HepG2 (cell line): ENCODE data around the gene MPV17L2. TPM values are rescaled to one million over a fixed set of nuclear protein-coding genes. Genes with fewer than 3 reads are reported as not detected.
A peak's percentile ranks its signal among the peaks of the same experiment; 100 is the strongest.

Experiments
- CREM ChIP-seq, 2 experiments: sonication (generic) in 1 of 2; formaldehyde crosslinking in 1 of 2; IDR thresholded peaks; 2 replicates each; pipeline versions ENCODE4 v1.4.0 to v1.6.1; 2016 to 2020; ENCODE audit warnings: antibody characterized with exemption in 1 of 2, mild to moderate bottlenecking in 1 of 2, missing genetic modification reagents in 1 of 2
- ESRRA ChIP-seq: sonication (generic); formaldehyde crosslinking; IDR thresholded peaks from 2 replicates; pipeline ENCODE4 v1.5.1; 2020; ENCODE audit warnings: mild to moderate bottlenecking, low read depth, missing genetic modification reagents
- HMG20A ChIP-seq: IDR thresholded peaks from 2 replicates; pipeline ENCODE4 v1.6.1; 2016; ENCODE audit warnings: borderline replicate concordance
- NFIB ChIP-seq: sonication (generic); formaldehyde crosslinking; IDR thresholded peaks from 2 replicates; pipeline ENCODE4 v1.9.0; 2021; ENCODE audit warnings: missing genetic modification reagents, mild to moderate bottlenecking, borderline replicate concordance
- RARA ChIP-seq: IDR thresholded peaks from 2 replicates; pipeline ENCODE4 v1.6.1; 2016; ENCODE audit warnings: missing genetic modification reagents, missing compliant biosample characterization
- RBM22 ChIP-seq: fragments of 200-400 bp; formaldehyde crosslinking; optimal IDR thresholded peaks from 2 replicates; pipeline ENCODE3; 2017; ENCODE audit warnings: mild to moderate bottlenecking, low read length, moderate library complexity
- ZFP90 ChIP-seq: sonication (generic); formaldehyde crosslinking; IDR thresholded peaks from 2 replicates; pipeline ENCODE4 v1.8.0; 2022; ENCODE audit warnings: missing genetic modification reagents, mild to moderate bottlenecking, inconsistent platforms, borderline replicate concordance
- ZNF333 ChIP-seq: sonication (generic); formaldehyde crosslinking; IDR thresholded peaks from 2 replicates; pipeline ENCODE4 v1.4.0; 2020; ENCODE audit warnings: mild to moderate bottlenecking, missing genetic modification reagents, borderline replicate concordance
- ZNF569 ChIP-seq: sonication (generic); formaldehyde crosslinking; IDR thresholded peaks from 2 replicates; pipeline ENCODE4 v1.5.0; 2020; ENCODE audit warnings: mild to moderate bottlenecking, missing genetic modification reagents, moderate library complexity, borderline replicate concordance
- polyA plus RNA-seq, 8 experiments: library from polyadenylated mRNA; depleted of rRNA in 3 of 8; stranded (reverse) in 7 of 8; unstranded in 1 of 8; fragments of >200 nt; fragmentation: Illumina TruSeq in 4 of 8; extraction: Trizol in 4 of 8; gene quantifications; 2 replicates each; pipeline versions ENCODE4 v1.2.1 to v1.2.3, GENCODE V29; 2011 to 2016; ENCODE audit warnings: low read depth in 4 of 8, missing spikeins in 1 of 8, mixed read lengths in 1 of 8; ENCODE audit not compliant: insufficient read depth in 1 of 8
- total RNA-seq, 5 experiments: library from RNA; depleted of rRNA; stranded (reverse); fragments of >200 nt; fragmentation: Illumina TruSeq; extraction: Trizol; gene quantifications; 2 replicates each; pipeline ENCODE4 v1.2.3, GENCODE V29; 2016; ENCODE audit warnings: low read depth in 1 of 5
- TF ChIP-seq, protein P1 (sequence below): sonication (generic); formaldehyde crosslinking; IDR thresholded peaks from 2 replicates; pipeline ENCODE4 v1.4.0; 2020; ENCODE audit warnings: missing genetic modification reagents, borderline replicate concordance
- TF ChIP-seq, protein P2 (sequence below): sonication (generic); formaldehyde crosslinking; IDR thresholded peaks from 2 replicates; pipeline ENCODE4 v1.5.0; 2020; ENCODE audit warnings: missing genetic modification reagents
- TF ChIP-seq, protein P3 (sequence below): sonication (generic); formaldehyde crosslinking; IDR thresholded peaks from 2 replicates; pipeline ENCODE4 v1.8.0; 2022; ENCODE audit warnings: mild to moderate bottlenecking, missing genetic modification reagents, borderline replicate concordance
- TF ChIP-seq, protein P4 (sequence below): sonication (generic); IDR thresholded peaks from 2 replicates; pipeline ENCODE4 v1.6.1; 2016; ENCODE audit warnings: low read depth, borderline replicate concordance
- TF ChIP-seq, protein P5 (sequence below): sonication (generic); formaldehyde crosslinking; IDR thresholded peaks from 2 replicates; pipeline ENCODE4 v1.4.0; 2020; ENCODE audit warnings: missing genetic modification reagents
- TF ChIP-seq, protein P6 (sequence below): sonication (generic); formaldehyde crosslinking; IDR thresholded peaks from 2 replicates; pipeline ENCODE4 v1.5.1; 2020; ENCODE audit warnings: mild to moderate bottlenecking, missing genetic modification reagents, moderate library complexity

Gene MPV17L2
- total and polyA plus RNA-seq, 2 of the 13 experiments (the other 11 are each of a cell fraction or from before 2014, with no cell fraction given): 13.6 to 16.7 TPM

DNA sequence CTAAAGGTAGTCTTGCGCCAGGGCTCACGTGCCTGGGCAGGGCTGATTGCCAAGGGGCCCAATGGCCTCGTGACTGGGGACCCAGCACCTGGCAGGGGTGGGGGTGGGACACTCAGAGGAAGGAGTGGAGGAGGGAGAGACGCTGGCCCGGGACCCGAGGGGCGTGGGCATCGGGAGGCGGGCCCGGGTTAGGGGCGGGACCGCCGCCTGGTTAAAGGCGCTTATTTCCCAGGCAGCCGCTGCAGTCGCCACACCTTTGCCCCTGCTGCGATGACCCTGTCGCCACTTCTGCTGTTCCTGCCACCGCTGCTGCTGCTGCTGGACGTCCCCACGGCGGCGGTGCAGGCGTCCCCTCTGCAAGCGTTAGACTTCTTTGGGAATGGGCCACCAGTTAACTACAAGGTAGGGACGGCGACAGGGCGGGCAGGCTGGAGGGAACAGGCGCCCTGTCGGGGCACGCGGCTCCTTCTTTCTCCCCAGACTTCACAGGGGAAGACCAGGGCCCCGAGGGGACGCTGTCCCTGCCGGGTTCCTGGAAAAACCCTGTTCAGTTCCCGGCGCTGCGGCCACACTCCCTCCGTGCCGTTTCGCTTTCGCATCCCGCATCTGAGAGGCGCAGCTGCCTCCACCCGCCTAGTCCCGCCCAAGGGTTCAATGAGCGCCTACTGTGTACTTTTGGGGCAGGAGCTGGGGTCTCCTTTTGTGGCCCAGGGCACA, 19.3 kb upstream of the MPV17L2 start, which contains the start of gene IFI30 (continued):
- 0 out of 2 replicates have a peak, but pooled peaks have one; percentile 12 for TF ChIP-seq RARA
- TF ChIP-seq ESRRA (CRISPR knock-in tag): no peak; the same call in 1 of the 2 replicates
- TF ChIP-seq ZNF333: no peak
- no peak for TF ChIP-seq RBM22
- TF ChIP-seq, protein P1, sequence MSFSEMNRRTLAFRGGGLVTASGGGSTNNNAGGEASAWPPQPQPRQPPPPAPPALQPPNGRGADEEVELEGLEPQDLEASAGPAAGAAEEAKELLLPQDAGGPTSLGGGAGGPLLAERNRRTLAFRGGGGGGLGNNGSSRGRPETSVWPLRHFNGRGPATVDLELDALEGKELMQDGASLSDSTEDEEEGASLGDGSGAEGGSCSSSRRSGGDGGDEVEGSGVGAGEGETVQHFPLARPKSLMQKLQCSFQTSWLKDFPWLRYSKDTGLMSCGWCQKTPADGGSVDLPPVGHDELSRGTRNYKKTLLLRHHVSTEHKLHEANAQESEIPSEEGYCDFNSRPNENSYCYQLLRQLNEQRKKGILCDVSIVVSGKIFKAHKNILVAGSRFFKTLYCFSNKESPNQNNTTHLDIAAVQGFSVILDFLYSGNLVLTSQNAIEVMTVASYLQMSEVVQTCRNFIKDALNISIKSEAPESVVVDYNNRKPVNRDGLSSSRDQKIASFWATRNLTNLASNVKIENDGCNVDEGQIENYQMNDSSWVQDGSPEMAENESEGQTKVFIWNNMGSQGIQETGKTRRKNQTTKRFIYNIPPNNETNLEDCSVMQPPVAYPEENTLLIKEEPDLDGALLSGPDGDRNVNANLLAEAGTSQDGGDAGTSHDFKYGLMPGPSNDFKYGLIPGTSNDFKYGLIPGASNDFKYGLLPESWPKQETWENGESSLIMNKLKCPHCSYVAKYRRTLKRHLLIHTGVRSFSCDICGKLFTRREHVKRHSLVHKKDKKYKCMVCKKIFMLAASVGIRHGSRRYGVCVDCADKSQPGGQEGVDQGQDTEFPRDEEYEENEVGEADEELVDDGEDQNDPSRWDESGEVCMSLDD (CRISPR knock-in tag): 0 out of 2 replicates have a peak, but pooled peaks have one; percentile 43
- no peak for TF ChIP-seq CREM (IDR thresholded peaks at IDR 0.05)
- no peak for TF ChIP-seq CREM (CRISPR knock-in tag; IDR thresholded peaks at IDR 0.05)
- TF ChIP-seq NFIB (CRISPR knock-in tag): 0 out of 2 replicates have a peak, but pooled peaks have one; percentile 10
- TF ChIP-seq, protein P2, sequence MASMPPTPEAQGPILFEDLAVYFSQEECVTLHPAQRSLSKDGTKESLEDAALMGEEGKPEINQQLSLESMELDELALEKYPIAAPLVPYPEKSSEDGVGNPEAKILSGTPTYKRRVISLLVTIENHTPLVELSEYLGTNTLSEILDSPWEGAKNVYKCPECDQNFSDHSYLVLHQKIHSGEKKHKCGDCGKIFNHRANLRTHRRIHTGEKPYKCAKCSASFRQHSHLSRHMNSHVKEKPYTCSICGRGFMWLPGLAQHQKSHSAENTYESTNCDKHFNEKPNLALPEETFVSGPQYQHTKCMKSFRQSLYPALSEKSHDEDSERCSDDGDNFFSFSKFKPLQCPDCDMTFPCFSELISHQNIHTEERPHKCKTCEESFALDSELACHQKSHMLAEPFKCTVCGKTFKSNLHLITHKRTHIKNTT (CRISPR knock-in tag): peak; percentile 23; the same call in 1 of the 2 replicates
- TF ChIP-seq, protein P3, sequence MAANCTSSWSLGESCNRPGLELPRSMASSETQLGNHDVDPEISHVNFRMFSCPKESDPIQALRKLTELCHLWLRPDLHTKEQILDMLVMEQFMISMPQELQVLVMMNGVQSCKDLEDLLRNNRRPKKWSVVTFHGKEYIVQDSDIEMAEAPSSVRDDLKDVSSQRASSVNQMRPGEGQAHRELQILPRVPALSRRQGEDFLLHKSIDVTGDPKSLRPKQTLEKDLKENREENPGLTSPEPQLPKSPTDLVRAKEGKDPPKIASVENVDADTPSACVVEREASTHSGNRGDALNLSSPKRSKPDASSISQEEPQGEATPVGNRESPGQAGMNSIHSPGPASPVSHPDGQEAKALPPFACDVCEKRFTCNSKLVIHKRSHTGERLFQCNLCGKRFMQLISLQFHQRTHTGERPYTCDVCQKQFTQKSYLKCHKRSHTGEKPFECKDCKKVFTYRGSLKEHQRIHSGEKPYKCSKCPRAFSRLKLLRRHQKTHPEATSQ (CRISPR knock-in tag): no peak
- TF ChIP-seq ZNF569: no peak
- TF ChIP-seq, protein P4, sequence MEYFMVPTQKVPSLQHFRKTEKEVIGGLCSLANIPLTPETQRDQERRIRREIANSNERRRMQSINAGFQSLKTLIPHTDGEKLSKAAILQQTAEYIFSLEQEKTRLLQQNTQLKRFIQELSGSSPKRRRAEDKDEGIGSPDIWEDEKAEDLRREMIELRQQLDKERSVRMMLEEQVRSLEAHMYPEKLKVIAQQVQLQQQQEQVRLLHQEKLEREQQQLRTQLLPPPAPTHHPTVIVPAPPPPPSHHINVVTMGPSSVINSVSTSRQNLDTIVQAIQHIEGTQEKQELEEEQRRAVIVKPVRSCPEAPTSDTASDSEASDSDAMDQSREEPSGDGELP: peak; percentile 33; the same call in 1 of the 2 replicates
- no peak for TF ChIP-seq HMG20A (CRISPR knock-in tag)
- TF ChIP-seq ZFP90 (CRISPR knock-in tag): peak; percentile 93; the same call in 1 of the 2 replicates
- TF ChIP-seq, protein P5, sequence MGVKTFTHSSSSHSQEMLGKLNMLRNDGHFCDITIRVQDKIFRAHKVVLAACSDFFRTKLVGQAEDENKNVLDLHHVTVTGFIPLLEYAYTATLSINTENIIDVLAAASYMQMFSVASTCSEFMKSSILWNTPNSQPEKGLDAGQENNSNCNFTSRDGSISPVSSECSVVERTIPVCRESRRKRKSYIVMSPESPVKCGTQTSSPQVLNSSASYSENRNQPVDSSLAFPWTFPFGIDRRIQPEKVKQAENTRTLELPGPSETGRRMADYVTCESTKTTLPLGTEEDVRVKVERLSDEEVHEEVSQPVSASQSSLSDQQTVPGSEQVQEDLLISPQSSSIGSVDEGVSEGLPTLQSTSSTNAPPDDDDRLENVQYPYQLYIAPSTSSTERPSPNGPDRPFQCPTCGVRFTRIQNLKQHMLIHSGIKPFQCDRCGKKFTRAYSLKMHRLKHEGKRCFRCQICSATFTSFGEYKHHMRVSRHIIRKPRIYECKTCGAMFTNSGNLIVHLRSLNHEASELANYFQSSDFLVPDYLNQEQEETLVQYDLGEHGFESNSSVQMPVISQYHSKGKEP (CRISPR knock-in tag): no peak
- TF ChIP-seq, protein P6, sequence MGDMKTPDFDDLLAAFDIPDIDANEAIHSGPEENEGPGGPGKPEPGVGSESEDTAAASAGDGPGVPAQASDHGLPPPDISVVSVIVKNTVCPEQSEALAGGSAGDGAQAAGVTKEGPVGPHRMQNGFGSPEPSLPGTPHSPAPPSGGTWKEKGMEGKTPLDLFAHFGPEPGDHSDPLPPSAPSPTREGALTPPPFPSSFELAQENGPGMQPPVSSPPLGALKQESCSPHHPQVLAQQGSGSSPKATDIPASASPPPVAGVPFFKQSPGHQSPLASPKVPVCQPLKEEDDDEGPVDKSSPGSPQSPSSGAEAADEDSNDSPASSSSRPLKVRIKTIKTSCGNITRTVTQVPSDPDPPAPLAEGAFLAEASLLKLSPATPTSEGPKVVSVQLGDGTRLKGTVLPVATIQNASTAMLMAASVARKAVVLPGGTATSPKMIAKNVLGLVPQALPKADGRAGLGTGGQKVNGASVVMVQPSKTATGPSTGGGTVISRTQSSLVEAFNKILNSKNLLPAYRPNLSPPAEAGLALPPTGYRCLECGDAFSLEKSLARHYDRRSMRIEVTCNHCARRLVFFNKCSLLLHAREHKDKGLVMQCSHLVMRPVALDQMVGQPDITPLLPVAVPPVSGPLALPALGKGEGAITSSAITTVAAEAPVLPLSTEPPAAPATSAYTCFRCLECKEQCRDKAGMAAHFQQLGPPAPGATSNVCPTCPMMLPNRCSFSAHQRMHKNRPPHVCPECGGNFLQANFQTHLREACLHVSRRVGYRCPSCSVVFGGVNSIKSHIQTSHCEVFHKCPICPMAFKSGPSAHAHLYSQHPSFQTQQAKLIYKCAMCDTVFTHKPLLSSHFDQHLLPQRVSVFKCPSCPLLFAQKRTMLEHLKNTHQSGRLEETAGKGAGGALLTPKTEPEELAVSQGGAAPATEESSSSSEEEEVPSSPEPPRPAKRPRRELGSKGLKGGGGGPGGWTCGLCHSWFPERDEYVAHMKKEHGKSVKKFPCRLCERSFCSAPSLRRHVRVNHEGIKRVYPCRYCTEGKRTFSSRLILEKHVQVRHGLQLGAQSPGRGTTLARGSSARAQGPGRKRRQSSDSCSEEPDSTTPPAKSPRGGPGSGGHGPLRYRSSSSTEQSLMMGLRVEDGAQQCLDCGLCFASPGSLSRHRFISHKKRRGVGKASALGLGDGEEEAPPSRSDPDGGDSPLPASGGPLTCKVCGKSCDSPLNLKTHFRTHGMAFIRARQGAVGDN: peak; percentile 81
